Astrocyte (in vitro differentiated cells and primary cell): ENCODE results near the gene MLLT1. TPM values are rescaled to one million over a fixed set of nuclear protein-coding genes. Genes with fewer than 3 reads are reported as not detected.

Experiments used
- DNase-seq: peaks from one replicate; pipeline ENCODE4 v3.0.0-alpha.2; 2010; ENCODE audit warnings: low read depth
- FAIRE-seq: peaks from 2 replicates; lab custom pipeline; 2011; peaks lifted over from hg19 to GRCh38; lab: Jason Lieb, UNC
- H2AFZ ChIP-seq: 2 replicates; pipeline ENCODE4 v1.6.0; 2012; ENCODE audit warnings: low read depth, low read length, inconsistent platforms
- H3K27ac ChIP-seq: 2 replicates; pipeline ENCODE4 v1.5.1; 2011; ENCODE audit warnings: low read depth, low read length, inconsistent platforms
- H3K27me3 ChIP-seq: 2 replicates; pipeline ENCODE4 v1.6.0; 2011; ENCODE audit warnings: low read length, inconsistent platforms; ENCODE audit not compliant: insufficient read depth
- H3K36me3 ChIP-seq: 2 replicates; pipeline ENCODE4 v1.5.1; 2011; ENCODE audit warnings: low read length, inconsistent platforms; ENCODE audit not compliant: insufficient read depth
- H3K4me1 ChIP-seq: 2 replicates; pipeline ENCODE4 v1.5.1; 2011; ENCODE audit warnings: low read length, inconsistent platforms; ENCODE audit not compliant: insufficient read depth
- H3K4me2 ChIP-seq: 2 replicates; pipeline ENCODE4 v1.6.0; 2012; ENCODE audit warnings: low read length, inconsistent platforms
- H3K4me3 ChIP-seq: 2 replicates; pipeline ENCODE4 v1.5.1; 2011; ENCODE audit warnings: low read depth, mild to moderate bottlenecking, low read length, inconsistent platforms; ENCODE audit not compliant: insufficient read depth
- H3K79me2 ChIP-seq: 2 replicates; pipeline ENCODE4 v1.6.0; 2012; ENCODE audit warnings: mild to moderate bottlenecking, low read length, inconsistent platforms; ENCODE audit not compliant: insufficient read depth
- H3K9ac ChIP-seq: 2 replicates; pipeline ENCODE4 v1.6.0; 2012; ENCODE audit warnings: mild to moderate bottlenecking, low read length, inconsistent platforms
- H3K9me3 ChIP-seq: 2 replicates; pipeline ENCODE4 v1.5.1; 2012; ENCODE audit warnings: low read depth, mild to moderate bottlenecking, low read length, inconsistent platforms; ENCODE audit not compliant: insufficient read depth
- H4K20me1 ChIP-seq: 2 replicates; pipeline ENCODE4 v1.6.0; 2012; ENCODE audit warnings: low read length, inconsistent platforms; ENCODE audit not compliant: insufficient read depth
- H3K27ac Mint-ChIP-seq: one replicate; pipeline ENCODE4 v1.8.0; 2021; ENCODE audit warnings: mild to moderate bottlenecking, mixed read lengths; ENCODE audit not compliant: unreplicated experiment
- H3K27me3 Mint-ChIP-seq: one replicate; pipeline ENCODE4 v1.8.0; 2021; ENCODE audit warnings: low read depth, mixed read lengths; ENCODE audit not compliant: unreplicated experiment
- H3K36me3 Mint-ChIP-seq: one replicate; pipeline ENCODE4 v1.8.0; 2021; ENCODE audit warnings: low read depth, mixed read lengths; ENCODE audit not compliant: unreplicated experiment
- H3K4me1 Mint-ChIP-seq: one replicate; pipeline ENCODE4 v1.8.0; 2021; ENCODE audit warnings: low read depth, mixed read lengths; ENCODE audit not compliant: unreplicated experiment
- H3K4me3 Mint-ChIP-seq: one replicate; pipeline ENCODE4 v1.8.0; 2021; ENCODE audit warnings: mild to moderate bottlenecking, moderate library complexity, mixed read lengths; ENCODE audit not compliant: unreplicated experiment
- H3K9me3 Mint-ChIP-seq: one replicate; pipeline ENCODE4 v1.8.0; 2021; ENCODE audit warnings: mild to moderate bottlenecking, mixed read lengths; ENCODE audit not compliant: unreplicated experiment
- CTCF ChIP-seq: IDR thresholded peaks from 2 replicates; pipeline ENCODE4 v1.5.1; 2011; ENCODE audit warnings: low read depth, mild to moderate bottlenecking, inconsistent platforms, low read length, moderate library complexity; ENCODE audit not compliant: insufficient read depth
- EZH2 ChIP-seq: IDR thresholded peaks from 2 replicates; pipeline ENCODE4 v1.6.1; 2012; ENCODE audit warnings: mild to moderate bottlenecking, low read length, inconsistent platforms; ENCODE audit not compliant: insufficient read depth
- total RNA-seq: library from RNA; stranded (reverse); gene quantifications from 2 replicates; pipeline ENCODE4 v1.2.1, GENCODE V29; 2021

MLLT1 gene
- total RNA-seq, 1 donor from 2014 or later, result 46.0 TPM

GRCh38 chr19:6209233-6209632 lies 70.5 kb downstream of the MLLT1 start:
- TF ChIP-seq CTCF (no peak), EZH2 (no peak)
- Histone ChIP-seq H3K36me3 (no peaks in the 10 kb centered on the region), H3K79me2 (no peaks in the 10 kb centered on the region), H3K4me3 (no peak overlapping the region), H3K27ac (no peak overlapping the region), H3K9ac (no peak overlapping the region), H3K9me3 (no peaks in the 10 kb centered on the region), H4K20me1 (peaks cover 6% of the 10 kb centered on the region), H3K27me3 (no peaks in the 10 kb centered on the region), H3K4me1 (no peaks in the 10 kb centered on the region), H2AFZ (no peak overlapping the region), H3K4me2 (no peak overlapping the region)
- no peak for DNase-seq
- Mint-ChIP-seq H3K4me1 (no peaks in the 10 kb centered on the region), H3K9me3 (no peaks in the 10 kb centered on the region), H3K36me3 (peaks cover 1% of the 10 kb centered on the region), H3K4me3 (no peak overlapping the region), H3K27me3 (peaks cover 3% of the 10 kb centered on the region), H3K27ac (no peak overlapping the region)
- no peak for FAIRE-seq

GRCh38 chr19:6204866-6205723 lies 74.7 kb downstream of the MLLT1 start:
- Mint-ChIP-seq H3K4me3 (no peak overlapping the region), H3K4me1 (no peaks in the 10 kb centered on the region), H3K36me3 (no peaks in the 10 kb centered on the region), H3K27me3 (peaks cover 3% of the 10 kb centered on the region), H3K9me3 (no peaks in the 10 kb centered on the region), H3K27ac (no peak overlapping the region)
- no peak overlapping the region for H3K4me2 ChIP-seq
- no peaks in the 10 kb centered on the region for H3K27me3 ChIP-seq
- no peak for DNase-seq
- H3K9me3 ChIP-seq, result no peaks in the 10 kb centered on the region
- no peak for TF ChIP-seq EZH2
- TF ChIP-seq CTCF, result no peak
- FAIRE-seq, result no peak
- H2AFZ ChIP-seq, result no peak overlapping the region
- peaks cover 5% of the 10 kb centered on the region for H4K20me1 ChIP-seq
- H3K36me3 ChIP-seq, result no peaks in the 10 kb centered on the region
- no peak overlapping the region for H3K27ac ChIP-seq
- no peak overlapping the region for H3K9ac ChIP-seq
- H3K4me1 ChIP-seq, result no peaks in the 10 kb centered on the region
- H3K4me3 ChIP-seq, result no peak overlapping the region
- no peaks in the 10 kb centered on the region for H3K79me2 ChIP-seq

GRCh38 chr19:6204212-6204611 lies 75.6 kb downstream of the MLLT1 start:
- H3K4me1 Mint-ChIP-seq, result peaks cover 1% of the 10 kb centered on the region
- H3K4me3 Mint-ChIP-seq, result no peak overlapping the region
- H3K79me2 ChIP-seq, result peaks cover under 1% of the 10 kb centered on the region
- FAIRE-seq (no peak), DNase-seq (no peak)
- H3K4me3 ChIP-seq, result no peak overlapping the region
- H3K36me3 Mint-ChIP-seq, result no peaks in the 10 kb centered on the region
- H3K9me3 Mint-ChIP-seq, result no peaks in the 10 kb centered on the region
- no peaks in the 10 kb centered on the region for H3K36me3 ChIP-seq
- H3K27ac Mint-ChIP-seq, result no peak overlapping the region
- no peak overlapping the region for H3K27ac ChIP-seq
- TF ChIP-seq CTCF, result no peak
- no peak for TF ChIP-seq EZH2
- H3K27me3 ChIP-seq, result no peaks in the 10 kb centered on the region
- peaks cover under 1% of the 10 kb centered on the region for H3K4me1 ChIP-seq
- H2AFZ ChIP-seq, result no peak overlapping the region
- H3K4me2 ChIP-seq, result no peak overlapping the region
- peaks cover 3% of the 10 kb centered on the region for H3K27me3 Mint-ChIP-seq
- H3K9me3 ChIP-seq, result no peaks in the 10 kb centered on the region
- H4K20me1 ChIP-seq, result no peaks in the 10 kb centered on the region
- no peak overlapping the region for H3K9ac ChIP-seq
